ENCODE measurements around the gene ENDOD1.

ENDOD1 gene

DNA sequence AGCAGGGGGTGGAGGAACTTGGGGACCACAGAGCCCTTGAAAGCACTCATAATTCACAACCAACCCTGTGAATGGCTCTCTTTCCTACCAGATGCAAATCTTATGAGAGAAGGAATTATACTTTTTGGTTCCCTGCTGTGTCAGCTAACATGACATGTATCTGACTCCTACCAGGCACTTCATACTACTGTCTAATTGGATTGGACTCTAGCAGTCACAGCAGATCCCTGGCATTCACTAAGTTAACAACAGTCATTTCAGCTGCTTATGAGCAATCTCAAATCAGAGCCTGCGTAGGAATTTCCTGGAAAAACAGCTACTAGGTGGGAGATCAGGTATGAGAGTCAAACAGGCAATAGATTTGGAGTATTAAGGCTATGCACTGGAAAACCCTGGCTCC, 11.1 kb upstream of the ENDOD1 start:
- DNase-seq = no peak

DNA sequence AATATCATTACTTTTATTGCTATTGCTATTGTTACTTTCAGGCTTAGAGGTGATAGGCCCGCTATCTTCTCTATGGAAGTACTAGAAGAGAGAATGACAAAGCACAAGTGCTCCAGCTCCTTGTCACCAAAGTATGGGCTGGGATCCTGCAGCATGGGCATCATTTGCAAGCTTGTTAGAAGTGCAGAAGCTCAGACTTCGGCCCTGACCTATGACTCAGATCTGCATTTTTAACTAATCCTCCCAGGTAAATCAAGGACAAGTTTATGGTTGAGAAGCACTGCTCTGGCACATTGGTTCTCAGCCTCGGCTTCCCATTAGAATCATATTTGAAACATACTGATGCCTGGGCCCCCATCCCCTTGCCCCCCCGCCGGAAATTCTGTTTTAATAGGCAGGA, 8.6 kb upstream of the ENDOD1 start:
- no peak for DNase-seq

DNA sequence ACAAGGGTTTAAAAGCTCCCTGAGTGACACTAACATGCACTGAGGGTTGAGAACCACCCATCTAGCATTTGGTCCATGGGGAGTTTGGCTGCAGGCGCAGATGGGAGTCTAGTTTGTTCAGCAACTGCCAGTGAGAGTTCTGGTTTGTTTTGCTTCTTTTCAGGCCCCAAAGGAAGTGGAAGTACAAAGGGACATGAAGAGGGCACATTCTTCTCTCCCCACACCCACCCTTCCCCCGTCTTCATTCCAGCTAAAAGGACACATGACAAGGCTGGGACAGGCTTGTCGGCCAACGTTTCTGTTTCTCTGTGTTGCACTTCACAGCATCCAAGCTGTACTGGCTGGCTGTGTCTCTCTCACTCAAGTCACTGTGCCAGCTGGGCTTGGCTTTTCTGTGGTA, 8.2 kb upstream of the ENDOD1 start:
- DNase-seq = no peak

DNA sequence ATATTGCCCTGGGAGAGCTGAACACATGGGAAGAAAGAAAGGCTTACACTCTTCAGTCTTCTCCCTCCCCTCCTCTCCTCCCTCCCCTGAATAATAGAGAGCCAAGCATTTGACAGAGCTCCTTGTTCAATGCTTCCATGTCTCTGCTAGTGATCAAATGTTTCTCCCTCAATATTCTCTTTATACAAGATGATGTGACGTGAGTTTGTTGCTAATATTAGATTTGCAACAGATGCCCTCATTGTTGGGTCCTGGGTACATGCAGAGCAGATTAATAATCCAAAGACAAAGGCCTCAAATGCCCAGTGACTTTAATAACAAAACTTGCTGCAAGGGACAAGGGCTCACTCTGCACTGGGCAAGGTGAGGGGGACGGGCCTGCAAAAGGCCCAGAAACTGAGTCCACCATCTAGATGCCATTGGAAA, 7.1 kb upstream of the ENDOD1 start:
- no peak for DNase-seq

DNA sequence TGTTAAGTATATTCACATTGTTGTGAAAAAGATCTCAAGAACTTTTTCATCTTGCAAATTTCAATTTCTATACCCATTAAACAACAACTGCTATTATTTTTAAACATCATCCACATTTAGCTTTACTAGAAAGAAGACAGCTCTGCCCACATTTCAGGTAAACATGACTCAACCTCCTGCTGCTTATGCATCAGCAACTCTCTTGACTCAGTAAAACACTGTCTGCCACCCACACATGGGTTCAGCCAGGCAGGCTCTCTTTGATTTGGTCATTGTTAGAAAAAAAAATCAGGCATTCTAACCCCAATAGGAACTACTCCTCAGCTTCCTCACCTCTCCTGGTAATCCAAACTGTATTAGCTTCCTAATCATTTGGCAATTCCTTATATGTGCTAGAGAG, 5.1 kb upstream of the ENDOD1 start:
- no peak for DNase-seq

DNA sequence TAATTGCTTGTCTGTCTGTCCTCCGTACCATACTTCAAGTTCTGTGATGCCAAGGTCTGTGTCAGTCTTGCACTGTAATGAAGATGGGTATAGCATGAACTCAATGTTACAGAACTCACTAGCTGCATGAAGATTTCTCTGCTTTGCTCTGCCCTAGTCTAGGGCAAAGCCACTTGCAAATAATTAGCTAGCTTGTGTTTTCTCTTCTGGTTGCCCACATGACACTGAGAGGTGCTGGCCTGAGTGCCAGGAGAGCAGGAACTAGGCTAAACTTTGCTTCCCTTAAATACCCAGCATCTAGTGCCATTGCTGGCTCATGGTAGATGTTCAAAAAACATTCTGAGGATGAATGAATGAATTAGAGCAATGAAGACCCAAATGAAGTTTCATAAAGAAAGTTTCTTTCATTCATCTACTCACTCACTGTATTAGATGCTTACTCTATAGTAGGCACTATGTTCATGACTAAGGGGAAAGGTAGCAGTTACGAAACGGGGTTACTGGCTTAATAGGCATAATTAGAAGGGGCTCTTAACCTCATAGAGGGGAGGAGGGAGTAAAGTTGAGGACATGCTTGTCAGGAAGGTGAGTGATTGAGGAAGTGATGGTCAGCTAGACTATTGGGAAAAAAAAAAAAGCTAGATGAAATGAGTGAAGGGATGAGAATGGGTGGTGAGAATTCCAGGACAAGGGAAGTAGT, 4.4 kb upstream of the ENDOD1 start:
- DNase-seq = no peak

DNA sequence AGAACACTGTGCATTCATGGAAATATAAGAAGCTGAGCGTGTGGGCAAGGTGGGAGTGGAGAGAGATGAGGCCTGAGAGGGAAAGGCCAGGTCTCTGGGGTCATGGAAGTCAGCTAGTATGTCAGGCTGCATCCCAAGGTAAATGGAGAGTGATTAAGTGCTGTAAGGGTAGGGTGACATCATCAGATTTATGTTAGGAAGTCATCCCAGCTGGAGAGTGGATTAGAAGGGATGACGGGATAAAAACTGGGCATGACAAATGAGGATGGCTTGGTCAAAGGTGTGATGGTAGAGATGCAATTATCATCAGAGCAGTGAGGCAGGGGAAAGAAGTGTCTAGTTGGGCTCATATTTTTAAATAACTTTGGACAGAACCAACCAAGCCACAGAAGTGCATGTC, 3.5 kb upstream of the ENDOD1 start:
- no peak for DNase-seq

DNA sequence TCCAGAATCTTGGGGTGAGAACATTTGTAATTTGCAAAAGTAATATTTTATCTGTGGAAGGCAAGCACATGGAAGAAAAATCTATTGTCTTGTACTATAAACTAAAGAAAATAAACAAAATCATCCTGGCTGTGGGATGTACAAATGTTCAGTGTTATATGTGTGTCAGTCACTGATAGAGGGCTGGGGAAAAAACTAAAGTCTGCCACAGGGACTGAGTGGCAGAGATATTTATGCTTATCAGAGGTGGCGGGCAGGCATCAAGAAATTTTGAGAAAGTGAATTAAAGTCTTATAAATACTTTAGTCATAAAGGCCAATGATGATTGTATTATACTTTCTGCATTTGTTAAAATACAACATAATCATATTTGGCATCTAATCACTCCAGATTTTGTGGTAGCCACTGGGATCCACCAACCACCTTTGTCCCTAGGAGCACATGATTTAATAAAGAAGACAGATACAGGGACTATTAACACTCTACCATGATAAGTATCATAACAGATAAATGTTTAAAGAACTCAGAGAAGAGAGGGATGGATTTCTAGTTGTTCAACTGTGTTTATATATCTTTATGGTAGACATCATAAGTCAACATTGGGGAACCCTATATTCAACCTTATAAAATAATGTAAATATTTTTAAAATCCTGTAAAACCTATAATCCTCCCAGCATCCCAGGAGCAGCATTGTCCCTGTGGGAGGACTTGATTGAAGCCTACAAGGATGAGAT, 2.6 kb upstream of the ENDOD1 start:
- no peak for DNase-seq

DNA sequence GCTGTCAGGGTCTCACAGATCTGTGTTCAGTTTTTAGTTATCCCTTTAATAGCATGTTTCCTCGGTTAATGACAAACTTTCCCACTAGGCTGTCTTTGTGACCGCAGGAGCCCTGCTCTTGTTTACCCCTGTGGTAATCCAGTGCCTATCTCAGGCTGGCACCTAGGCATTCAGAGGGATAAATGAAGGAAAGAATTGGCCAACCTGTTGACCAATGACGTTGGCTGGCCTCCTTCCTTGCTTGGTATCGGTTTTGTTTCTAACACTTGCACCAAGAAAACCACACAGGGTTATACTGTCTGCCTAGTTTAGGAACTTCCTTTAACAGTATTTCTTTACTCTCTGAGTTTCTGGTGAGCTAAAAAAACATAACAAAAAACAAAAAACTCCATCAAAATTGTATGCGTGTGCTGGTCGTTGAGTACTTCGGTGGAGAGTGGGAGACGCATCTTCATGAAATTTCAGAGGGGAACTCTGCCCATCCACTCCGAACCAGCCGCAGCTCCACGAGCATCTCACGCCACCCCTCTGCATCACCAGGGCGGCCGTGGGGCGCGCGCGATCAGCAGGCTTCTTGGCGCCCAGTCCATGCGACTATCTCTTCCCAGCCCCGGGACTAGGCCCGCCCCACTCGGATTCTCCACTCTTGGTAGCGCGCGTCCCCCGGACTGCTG, 563 bp upstream of the ENDOD1 start:
- no peak for DNase-seq

DNA sequence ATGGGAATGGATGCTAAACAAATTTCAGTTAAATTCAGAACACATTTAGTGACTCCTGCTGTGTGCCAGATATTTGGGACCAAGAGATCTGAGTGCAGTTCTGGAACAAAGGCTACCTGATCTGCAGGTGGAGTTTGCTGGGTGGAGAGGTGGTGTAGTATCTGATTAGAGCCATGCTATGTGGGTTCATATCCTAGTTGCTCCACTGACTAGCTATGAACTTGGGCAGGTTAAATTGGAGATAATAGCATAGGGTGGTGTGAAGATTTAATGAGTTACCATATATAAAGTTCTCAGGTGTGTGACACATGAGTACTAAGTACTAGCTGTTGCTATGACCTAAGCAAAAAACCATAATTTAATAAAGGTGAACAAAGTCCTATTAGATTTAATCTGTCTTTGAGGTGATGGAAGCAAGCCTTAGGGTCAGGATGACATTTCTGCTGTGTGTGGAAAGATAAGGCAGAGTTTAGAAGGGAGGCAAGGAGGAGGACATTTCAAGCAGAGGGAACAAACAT, 2.1 kb downstream of the ENDOD1 start:
- DNase-seq = no peak

DNA sequence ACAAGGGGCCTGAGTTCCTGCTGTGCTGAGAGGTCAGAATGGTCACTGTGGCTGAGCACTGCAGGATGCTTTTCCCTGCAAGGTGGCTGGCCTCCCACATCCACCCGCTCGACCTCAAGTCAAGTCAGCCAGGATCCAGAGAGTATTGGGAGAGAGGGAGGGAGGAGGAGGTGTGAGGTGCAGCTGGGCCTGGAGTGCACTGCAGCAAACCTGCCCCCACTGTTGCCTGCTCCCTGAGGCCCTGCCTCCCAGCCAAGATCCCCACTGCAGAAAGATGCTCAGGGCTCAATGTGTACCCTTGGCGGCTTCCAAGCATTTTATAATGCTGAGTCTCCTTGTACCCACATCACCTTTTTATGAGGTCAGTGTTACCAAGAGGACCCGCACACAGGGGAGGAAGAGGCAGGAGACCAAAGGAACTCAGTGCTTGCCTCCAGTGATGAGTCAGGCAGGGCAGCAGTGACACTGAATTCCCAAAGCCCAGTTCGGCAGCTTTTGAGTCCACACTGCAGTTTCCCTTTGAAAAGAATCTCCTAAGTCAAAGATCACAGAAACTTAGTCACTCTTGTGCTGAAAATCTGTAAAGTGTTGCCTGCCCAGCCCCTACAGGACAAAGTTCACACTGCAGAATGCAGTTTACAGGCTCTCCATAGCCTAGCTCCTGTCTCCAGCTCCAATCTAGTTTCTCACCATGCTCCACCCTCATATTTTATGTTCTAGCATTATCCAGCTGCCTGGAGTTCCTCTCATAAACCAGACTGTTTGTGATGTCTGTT, 3.1 kb downstream of the ENDOD1 start:
- peak; percentile 41 to 53 for DNase-seq

DNA sequence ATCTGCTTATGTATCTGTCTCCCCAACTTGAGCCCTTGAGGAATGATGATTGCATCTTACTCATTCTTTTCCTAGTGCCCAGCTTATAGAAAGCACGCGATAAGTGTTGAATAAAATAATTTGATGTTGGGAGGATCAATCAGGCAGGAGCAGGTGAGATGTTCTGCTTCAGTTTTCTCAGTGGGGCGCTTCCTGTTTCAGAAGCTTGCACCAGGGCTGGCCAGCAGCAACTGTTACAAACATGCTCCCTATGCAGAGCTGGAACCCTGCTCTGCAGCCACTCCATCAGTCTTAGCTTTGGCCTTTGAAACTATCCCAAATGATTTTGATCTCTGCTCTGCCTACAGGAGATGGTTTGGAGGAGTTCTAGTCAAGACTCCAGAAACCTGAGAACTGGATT, 3.9 kb downstream of the ENDOD1 start:
- DNase-seq = no peak

DNA sequence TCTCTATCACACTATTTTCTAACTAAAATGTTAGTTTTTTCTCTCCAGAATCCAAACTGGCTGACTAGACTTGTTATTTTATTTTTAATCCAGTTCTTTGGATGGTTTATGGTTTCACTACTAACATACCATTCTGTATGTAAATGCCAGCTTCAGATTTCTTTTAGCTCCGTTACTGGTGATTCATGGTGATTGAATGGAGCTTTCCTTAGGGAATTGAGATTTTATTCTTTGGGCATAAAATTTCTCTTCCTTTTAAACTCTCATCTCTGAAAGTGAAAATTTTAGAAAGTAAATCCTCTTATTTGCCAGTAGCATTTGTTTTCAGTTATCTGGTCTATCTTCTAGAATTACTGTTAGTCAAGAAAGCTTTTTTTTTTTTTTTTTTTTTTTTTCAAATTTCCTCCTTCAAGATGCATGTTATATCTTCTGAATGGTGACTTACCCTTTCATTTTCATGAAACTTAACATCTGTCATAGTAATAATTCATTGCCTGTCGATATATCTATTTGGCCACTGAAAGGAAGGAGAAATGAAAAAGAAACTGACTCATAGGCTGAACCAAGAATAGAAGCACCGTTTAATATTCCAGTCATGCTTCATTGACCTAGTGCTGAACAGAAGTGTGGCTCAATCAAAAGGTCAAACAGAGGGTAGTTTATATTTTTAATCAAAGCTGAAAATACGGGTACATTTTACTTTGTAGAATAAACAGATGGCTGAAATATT, 6.4 kb downstream of the ENDOD1 start:
- no peak for DNase-seq

DNA sequence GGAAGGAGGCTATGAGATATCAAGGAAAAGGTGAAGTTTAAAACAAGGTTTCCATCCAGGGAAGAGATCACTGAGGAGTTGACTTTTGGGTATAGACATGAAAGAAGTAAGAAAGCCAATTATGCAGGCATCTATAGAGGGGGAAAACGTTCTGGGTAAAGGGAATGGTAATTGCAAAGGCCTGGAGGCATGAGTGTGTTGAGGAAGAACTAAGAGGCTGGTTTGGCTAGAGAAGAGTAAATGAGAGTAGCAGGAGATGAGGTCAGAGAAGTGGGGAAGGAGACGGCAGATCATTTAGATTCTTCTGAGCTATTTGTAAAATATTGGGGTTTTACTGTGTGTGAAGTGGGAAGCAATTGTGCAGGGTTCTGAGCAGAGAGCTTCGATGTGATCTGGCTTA, 7.6 kb downstream of the ENDOD1 start:
- no peak for DNase-seq

DNA sequence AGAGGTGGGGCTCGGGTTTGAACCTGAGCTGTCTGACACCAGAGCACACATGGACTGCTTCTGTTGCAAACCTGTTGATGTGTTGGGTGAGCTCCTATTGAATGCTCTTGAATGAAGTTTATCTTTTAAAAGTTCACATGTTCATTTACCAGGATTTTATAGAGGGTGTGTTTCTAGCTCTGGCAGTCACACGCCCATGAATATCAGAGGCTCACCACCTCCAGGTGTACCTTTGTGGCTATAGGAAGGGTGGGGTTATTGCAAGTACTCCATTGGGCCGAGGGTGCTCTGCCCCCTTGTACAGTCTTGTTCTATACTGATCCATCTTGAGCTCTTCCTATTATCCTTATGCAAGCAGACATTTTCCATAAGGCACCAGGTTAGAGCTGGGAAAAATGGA, 9.2 kb downstream of the ENDOD1 start:
- no peak for DNase-seq

DNA sequence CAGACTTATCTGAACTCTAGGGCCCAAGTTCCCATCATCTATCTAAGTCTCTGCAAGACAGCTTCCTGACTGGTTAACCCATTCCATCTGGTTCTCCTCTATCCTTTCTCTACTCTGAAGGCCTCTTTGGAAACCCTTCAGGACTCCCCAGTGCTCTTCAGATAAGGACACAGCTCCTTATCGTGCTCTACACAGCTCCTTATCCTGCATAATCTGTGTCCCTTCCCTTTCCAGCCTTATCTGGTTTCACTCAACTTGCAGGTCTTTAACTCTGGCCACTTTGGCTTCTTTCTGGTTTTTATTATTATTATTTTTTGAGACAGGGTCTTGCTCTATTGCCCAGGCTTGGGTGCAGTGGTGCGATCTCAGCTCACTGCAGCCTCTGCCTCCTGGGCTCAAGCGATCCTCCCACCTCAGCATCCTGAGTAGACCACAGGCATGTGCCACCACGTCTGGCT, 10.6 kb downstream of the ENDOD1 start:
- no peak for DNase-seq

DNA sequence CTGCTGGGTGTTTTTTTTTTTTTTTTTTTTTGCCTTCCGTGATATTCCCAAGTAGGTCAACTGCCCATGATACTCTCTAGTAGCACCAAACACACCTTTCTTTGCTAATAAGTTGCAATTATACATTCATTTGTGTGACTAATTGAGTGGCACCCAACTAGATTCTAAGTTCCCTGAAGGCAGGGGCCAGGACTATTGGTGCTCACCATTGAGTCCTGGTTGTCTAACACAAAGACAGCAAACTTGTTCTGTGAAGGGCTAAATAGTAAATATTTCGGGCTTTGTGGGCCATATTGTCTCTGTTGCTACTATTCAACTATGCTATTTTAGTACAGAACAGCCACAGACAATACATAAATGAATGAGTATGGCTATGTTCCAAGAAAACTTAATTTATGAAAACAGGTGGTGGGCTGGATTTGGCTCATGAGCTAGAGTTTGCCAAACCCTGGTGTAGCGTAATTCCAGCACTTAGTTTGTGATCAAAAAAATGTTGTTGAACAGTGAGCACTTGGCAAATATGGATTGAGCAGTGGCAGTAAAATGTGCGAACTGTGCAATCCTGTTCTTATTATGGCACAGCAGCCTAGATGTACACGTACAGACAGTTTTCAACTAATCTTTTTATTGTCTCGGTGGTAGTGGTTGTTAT, 11.3 kb downstream of the ENDOD1 start:
- DNase-seq = no peak

DNA sequence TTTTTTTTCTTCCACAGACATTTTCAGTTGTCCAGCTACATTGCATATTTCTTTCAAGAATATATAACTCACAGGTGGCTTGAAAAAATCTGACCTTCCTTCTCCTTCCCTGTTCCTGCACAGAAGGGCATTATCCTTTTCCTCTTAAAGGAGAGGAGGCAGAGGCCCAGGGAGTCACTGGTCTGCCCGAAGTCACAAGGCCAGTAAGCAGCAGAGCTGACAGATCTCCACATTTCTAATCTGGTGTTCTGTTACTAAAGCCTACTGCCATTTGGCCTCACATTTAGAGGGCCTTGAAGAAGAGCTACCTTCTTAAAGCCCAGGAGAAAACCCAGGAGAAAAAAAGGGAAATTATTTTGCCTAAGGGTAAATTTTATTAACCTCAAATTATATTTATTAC, 12.3 kb downstream of the ENDOD1 start:
- no peak for DNase-seq

DNA sequence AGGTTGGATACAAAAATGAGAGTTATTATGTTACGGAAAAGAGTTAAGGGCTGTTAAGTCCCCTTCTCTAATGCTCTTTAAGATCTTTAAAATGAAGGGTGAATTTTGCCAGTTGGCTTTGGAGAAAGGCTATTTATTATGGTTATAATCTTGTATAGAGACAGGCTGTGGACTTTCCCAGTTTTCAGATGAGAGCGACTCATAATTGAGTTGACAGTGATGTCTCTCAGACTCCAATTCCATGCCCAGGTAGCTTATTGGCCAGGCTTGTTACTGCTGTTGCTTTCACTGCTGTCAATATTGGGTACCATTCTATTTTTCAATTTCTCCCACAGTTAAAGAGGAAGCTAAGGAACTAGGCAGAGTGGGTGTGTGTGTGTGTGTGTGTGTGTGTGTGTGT, 13.1 kb downstream of the ENDOD1 start:
- DNase-seq = no peak

DNA sequence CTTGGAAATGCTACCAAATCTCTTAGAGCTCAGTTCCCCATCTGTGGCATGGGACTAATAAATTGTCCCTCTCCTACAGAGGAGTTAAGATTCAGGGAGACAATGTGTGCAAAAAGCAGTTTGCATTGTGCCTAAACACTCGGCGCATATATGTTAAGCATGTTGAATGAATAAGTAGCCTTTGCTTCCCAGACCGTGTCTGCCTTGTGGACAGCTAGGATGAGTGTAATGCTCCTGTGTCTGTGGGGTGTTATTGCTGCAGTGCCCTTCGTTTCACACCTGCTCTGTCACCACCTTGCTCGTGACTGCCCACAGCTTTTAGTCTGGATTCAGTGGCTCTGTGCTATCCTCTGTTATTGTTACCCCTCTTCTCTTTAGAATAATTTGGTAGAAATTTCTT, 14.1 kb downstream of the ENDOD1 start:
- DNase-seq = no peak

DNA sequence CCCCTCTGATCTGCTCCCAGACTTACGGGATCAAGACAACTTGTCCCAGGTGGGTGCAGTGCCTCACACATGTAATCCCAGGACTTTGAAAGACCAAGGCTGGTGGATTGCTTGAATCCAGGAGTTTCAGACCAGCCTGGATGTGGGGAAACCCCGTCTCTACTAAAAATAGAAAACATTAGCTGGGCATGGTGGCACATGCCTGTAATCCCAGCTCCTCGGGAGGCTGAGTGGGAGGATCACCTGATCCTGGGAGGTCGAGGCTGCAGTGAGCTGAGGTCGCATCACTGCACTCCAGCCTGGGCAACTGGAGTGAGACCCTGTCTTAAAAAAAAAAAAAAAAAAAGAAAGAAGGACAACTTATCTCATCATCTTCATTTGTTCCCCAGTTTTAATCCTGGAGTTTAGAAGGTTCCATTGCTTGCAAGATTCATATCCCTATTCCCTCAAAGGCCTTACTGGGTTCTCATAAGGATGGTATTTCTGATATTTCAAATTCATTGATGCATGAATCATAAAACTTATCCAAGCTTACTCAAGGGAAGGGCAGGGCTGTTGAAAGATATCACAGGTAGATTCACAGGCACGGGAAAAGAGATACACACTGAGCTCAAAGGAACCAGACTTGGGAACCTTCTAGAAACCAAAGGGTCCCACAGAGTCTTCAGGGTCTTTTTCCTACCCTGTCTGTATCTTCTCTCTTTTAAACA, 14.6 kb downstream of the ENDOD1 start:
- no peak for DNase-seq
